Esophagus squamous epithelium (tissue), 4 donors: ENCODE measurements around the gene LONRF2.

ENCODE experiments used
- POLR2A ChIP-seq, 4 donors: fragments of 450-650 bp; IDR thresholded peaks; one replicate each; pipeline ENCODE4 v1.6.1; 2017; ENCODE audit warnings: antibody characterized with exemption in 4 of 4, mild to moderate bottlenecking in 4 of 4, moderate library complexity in 3 of 4
- TF ChIP-seq, protein P1 (sequence below), 6 experiments: fragments of 450-650 bp in 4 of 6; fragments of 200-600 bp in 2 of 6; sonication (generic) in 2 of 6; IDR thresholded peaks; one replicate each; pipeline ENCODE4 v1.5.1; 2016 to 2019; ENCODE audit warnings: antibody characterized with exemption in 6 of 6, mild to moderate bottlenecking in 4 of 6, moderate library complexity in 4 of 6

DNA sequence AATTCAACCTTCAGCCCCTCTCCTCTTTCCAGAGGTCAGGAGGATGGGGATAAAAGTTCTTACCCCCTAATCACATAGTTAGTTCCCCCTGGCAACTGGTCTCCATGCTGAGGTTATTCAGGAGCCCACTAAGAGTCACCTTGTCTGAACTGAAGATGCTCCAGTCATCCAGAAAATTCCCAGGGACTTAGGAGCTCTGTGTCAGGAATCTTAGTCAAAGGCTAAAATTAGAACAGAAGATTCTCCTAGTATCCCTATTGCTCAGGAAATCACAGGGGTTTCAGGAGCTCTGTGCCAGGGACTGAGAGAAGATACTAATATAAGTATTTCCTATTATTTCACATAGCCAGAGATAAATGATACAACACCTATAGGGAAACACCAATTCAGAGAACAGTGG lies 37.3 kb upstream of the LONRF2 start:
- TF ChIP-seq, protein P1, sequence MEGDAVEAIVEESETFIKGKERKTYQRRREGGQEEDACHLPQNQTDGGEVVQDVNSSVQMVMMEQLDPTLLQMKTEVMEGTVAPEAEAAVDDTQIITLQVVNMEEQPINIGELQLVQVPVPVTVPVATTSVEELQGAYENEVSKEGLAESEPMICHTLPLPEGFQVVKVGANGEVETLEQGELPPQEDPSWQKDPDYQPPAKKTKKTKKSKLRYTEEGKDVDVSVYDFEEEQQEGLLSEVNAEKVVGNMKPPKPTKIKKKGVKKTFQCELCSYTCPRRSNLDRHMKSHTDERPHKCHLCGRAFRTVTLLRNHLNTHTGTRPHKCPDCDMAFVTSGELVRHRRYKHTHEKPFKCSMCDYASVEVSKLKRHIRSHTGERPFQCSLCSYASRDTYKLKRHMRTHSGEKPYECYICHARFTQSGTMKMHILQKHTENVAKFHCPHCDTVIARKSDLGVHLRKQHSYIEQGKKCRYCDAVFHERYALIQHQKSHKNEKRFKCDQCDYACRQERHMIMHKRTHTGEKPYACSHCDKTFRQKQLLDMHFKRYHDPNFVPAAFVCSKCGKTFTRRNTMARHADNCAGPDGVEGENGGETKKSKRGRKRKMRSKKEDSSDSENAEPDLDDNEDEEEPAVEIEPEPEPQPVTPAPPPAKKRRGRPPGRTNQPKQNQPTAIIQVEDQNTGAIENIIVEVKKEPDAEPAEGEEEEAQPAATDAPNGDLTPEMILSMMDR (IDR thresholded peaks at IDR 0.05), result no peak
- no peak for TF ChIP-seq POLR2A (IDR thresholded peaks at IDR 0.05)
